Neural progenitor cell (in vitro differentiated cells): ENCODE results near the gene TLL2.

Experiments used
- EZH2 ChIP-seq: fragments of 200-600 bp; sonication (generic); IDR thresholded peaks from 2 replicates; pipeline ENCODE4 v1.6.1; 2017; ENCODE audit warnings: antibody characterized with exemption, mild to moderate bottlenecking, moderate library complexity
- TF ChIP-seq, protein P1 (sequence below): fragments of 200-600 bp; sonication (generic); IDR thresholded peaks from 2 replicates; pipeline ENCODE4 v1.5.1; 2017; ENCODE audit warnings: antibody characterized with exemption, mild to moderate bottlenecking

DNA sequence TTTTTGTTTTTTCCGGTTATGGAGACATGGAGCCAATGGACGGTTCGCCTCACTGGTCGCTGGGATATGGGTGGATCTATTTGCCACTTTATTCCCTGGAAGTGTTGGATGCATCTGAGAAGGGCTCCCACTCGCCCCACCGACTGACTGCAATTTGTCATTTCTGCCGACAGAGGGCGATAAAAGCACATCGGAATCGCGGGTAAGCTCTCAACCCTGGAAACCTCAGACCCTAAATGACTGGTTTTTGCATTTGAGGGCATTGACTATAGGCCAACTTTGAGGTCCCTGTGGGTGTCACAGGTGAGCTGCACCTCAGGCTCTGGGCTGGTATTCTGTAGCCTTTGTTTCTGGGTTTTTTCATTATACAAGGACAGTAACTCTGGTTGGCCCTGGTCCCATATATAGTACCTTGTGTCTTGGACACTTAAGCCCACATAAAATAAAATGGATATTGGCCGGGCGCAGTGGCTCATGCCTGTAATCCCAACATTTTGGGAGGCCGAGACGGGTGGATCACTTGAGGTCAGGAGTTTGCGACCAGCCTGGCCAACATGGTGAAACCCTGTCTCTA, 143.1 kb downstream of the TLL2 start:
- TF ChIP-seq, protein P1, sequence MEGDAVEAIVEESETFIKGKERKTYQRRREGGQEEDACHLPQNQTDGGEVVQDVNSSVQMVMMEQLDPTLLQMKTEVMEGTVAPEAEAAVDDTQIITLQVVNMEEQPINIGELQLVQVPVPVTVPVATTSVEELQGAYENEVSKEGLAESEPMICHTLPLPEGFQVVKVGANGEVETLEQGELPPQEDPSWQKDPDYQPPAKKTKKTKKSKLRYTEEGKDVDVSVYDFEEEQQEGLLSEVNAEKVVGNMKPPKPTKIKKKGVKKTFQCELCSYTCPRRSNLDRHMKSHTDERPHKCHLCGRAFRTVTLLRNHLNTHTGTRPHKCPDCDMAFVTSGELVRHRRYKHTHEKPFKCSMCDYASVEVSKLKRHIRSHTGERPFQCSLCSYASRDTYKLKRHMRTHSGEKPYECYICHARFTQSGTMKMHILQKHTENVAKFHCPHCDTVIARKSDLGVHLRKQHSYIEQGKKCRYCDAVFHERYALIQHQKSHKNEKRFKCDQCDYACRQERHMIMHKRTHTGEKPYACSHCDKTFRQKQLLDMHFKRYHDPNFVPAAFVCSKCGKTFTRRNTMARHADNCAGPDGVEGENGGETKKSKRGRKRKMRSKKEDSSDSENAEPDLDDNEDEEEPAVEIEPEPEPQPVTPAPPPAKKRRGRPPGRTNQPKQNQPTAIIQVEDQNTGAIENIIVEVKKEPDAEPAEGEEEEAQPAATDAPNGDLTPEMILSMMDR, result peak; percentile 85
- TF ChIP-seq EZH2, result no peak
